ENCODE results near the gene ATP8A2. TPM values are rescaled to one million over a fixed set of nuclear protein-coding genes. Genes with fewer than 3 reads are reported as not detected.
A peak's percentile ranks its signal among the peaks of the same experiment; 100 is the strongest.

ATP8A2 gene
- total and polyA plus RNA-seq, 2 of the 4 experiments (the other 2 are of a cell fraction), result 0.02 to 0.18 TPM

DNA sequence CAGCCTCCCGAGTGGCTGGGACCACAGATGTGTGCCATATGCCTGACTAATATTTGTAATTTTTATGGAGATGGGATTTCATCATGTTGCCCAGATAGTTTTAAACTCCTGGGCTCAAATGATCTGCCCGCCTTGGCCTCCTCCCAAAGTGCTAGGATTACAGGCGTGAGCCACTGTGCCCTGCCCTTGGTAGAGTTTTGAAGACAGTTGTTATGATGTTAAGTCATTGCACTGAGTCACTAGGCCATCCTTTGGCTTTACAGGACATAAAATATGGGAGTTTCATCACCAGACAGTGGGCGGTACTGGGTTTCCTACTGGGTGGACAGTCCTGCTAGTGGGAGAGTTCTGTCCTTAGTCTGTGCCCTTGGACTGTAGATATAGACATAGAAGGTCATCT lies 282.5 kb downstream of the ATP8A2 start:
- Histone ChIP-seq H3K23ac (ENCODE audit: low read depth, low read length) (no peak overlapping the region), H2BK120ac (ENCODE audit: low read depth, low read length) (no peak overlapping the region), H2BK15ac (ENCODE audit: low read depth, low read length) (no peak overlapping the region), H2AK9ac (replicated peaks; ENCODE audit: low read depth, low read length, poor library complexity) (no peak overlapping the region), H3K4me1 (ENCODE audit: control insufficient read depth, insufficient read depth, low read length) (no peaks in the 10 kb centered on the region), H3K18ac (ENCODE audit: low read depth, low read length) (no peak overlapping the region), H2AFZ (replicated peaks; ENCODE audit: low read length, poor library complexity) (peak overlapping the region; percentile 6), H2AK5ac (ENCODE audit: low read depth, low read length) (no peak overlapping the region), H4K20me1 (ENCODE audit: insufficient read depth, low read length) (no peaks in the 10 kb centered on the region), H3K14ac (replicated peaks; ENCODE audit: low read depth, low read length) (no peak overlapping the region), H3K4me2 (ENCODE audit: low read depth, low read length) (no peak overlapping the region), H4K91ac (ENCODE audit: insufficient read depth, low read depth, low read length) (no peak overlapping the region), H3K79me1 (ENCODE audit: low read depth in 1 of 2, low read length in 2 of 2) (no peaks in the 10 kb centered on the region), H2BK5ac (ENCODE audit: low read depth, low read length, poor library complexity, severe bottlenecking) (no peak overlapping the region), H3K4me3 (ENCODE audit: insufficient read depth, low read depth, low read length) (no peak overlapping the region), H4K8ac (ENCODE audit: low read depth in 2 of 2, low read length in 2 of 2) (no peak overlapping the region), H3K27ac (ENCODE audit: insufficient read depth, low read length) (no peak overlapping the region), H3K4ac (ENCODE audit: low read depth, low read length) (no peak overlapping the region), H3K9ac (ENCODE audit: low read depth, low read length) (no peak overlapping the region), H3K9me1 (ENCODE audit: insufficient read depth, low read length) (no peaks in the 10 kb centered on the region), H3K9me3 (ENCODE audit: control insufficient read depth, insufficient read depth, low read length) (no peaks in the 10 kb centered on the region; the same call in 1 of the 2 replicates), H3K36me3 (ENCODE audit: control insufficient read depth, insufficient read depth, low read length) (no peaks in the 10 kb centered on the region), H3K56ac (ENCODE audit: extremely low read depth, insufficient read depth, low read length) (no peak overlapping the region), H4K5ac (ENCODE audit: low read depth, low read length) (no peak overlapping the region), H3K27me3 (ENCODE audit: control insufficient read depth, insufficient read depth, low read length) (no peaks in the 10 kb centered on the region), H2BK20ac (ENCODE audit: low read depth, low read length) (no peak overlapping the region)
- in situ Hi-C loops (cut with MboI; ENCODE audit: low sequenced_read_pairs) (no loop called here), dilution Hi-C loops (cut with HindIII; ENCODE audit: low sequenced_read_pairs, unreplicated experiment) (no loop called here), intact Hi-C loops (cut with micrococcal nuclease) (no loop called here)
- ATAC-seq (ENCODE audit: low read depth) (no peak), DNase-seq (no peak)
- POLR2A ChIA-PET (ENCODE audit: unreplicated experiment), result no interaction called here
- 75% methylated on average over 2 of the region's 4 CpGs; no CpG with 5 or more reads in 1 of the 2 experiments for WGBS, 2 experiments (ENCODE audit: extremely low coverage in 2 of 2, insufficient read length in 1 of 2)
- TF ChIP-seq NFE2L2 (IDR thresholded peaks at IDR 0.05; ENCODE audit: low read depth, low read length), result no peak
- no peak for TF ChIP-seq CHD1 (IDR thresholded peaks at IDR 0.05; ENCODE audit: low read depth, low read length)
- TF ChIP-seq, protein P1, sequence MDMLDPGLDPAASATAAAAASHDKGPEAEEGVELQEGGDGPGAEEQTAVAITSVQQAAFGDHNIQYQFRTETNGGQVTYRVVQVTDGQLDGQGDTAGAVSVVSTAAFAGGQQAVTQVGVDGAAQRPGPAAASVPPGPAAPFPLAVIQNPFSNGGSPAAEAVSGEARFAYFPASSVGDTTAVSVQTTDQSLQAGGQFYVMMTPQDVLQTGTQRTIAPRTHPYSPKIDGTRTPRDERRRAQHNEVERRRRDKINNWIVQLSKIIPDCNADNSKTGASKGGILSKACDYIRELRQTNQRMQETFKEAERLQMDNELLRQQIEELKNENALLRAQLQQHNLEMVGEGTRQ (IDR thresholded peaks at IDR 0.05; ENCODE audit: low read depth, low read length), result no peak
- no peak for TF ChIP-seq SMC3 (IDR thresholded peaks at IDR 0.05; ENCODE audit: low read depth, low read length)
- no peak for TF ChIP-seq RCOR1 (IDR thresholded peaks at IDR 0.05; ENCODE audit: insufficient replicate concordance, low read length)
- TF ChIP-seq MAFK (IDR thresholded peaks at IDR 0.05; ENCODE audit: low read depth, low read length), result no peak
- no peak for TF ChIP-seq BHLHE40 (IDR thresholded peaks at IDR 0.05; ENCODE audit: low read depth, low read length)
- TF ChIP-seq MAZ (IDR thresholded peaks at IDR 0.05; ENCODE audit: borderline replicate concordance, low read depth, low read length), result no peak
- TF ChIP-seq RAD21 (IDR thresholded peaks at IDR 0.05; ENCODE audit: low read length), result no peak
- CTCF ChIA-PET, result no interaction called here
- BruUV-seq (replicated peaks), result no TSS peak
